GM18508 (cell line): ENCODE data around the gene ANKRD45.
"Not testable (repeated sequence)": the region's sequence is repeated elsewhere in the genome, so short reads cannot be mapped to it uniquely, and the experiment has no call there.

Experiments
- ATAC-seq: cut with Tn5 transposase; IDR thresholded peaks from one replicate; pipeline ENCODE4 v1.9.1; 2021; ENCODE audit warnings: moderate number of reproducible peaks; ENCODE audit not compliant: insufficient read depth, unreplicated experiment

The ANKRD45 gene

DNA sequence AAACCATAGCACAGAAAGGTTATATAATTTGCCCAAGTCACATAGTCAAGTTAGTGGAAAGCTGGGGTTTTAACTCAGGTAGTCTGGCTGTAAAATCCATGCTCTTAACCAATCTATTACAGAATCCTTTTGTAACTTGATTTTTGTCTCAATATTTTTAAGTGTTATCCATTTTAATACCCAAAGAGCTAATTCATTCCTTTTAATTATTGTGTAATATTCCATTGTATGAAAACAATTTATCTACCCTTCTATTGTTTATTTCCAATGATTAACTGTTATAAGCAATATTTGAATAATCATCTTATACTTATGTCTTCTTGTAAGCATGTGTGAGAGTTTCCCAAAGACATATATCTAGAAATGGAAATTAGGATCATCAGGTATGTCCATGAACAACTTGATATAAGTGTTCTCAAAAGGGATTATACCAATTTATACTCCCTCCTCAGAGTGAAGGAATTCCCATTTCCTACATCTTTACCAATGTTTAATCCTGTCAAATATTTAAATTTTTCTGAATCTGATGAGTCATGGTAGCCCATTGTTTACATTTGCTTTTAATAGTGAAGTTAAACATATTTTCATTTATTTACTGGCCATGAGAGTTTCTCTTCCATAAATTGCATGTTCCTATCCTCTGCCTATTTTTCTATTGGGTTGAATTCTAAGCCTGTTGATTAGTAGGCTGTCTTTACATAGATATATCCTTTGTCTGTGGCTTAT, 20.6 kb downstream of the ANKRD45 start:
- no peak for ATAC-seq

DNA sequence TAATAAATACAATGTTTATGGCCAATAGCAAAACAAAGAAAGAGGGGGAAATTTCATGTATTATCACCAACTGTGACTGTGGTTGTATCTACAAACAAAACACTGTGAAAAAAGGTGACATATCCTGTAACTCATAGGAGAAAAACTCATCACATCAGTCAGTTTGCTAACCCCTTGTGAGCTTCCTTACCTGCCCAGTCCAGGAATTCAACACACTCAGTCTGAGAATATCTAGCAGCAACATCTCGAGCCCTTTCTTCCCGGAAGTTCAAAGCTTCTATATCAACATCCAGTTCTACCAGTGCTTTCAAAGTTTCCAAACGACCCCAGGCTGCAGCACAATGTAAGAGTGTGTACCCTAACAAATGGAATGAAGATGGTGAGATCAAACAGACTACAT, 23.0 kb downstream of the ANKRD45 start:
- no peak for ATAC-seq

DNA sequence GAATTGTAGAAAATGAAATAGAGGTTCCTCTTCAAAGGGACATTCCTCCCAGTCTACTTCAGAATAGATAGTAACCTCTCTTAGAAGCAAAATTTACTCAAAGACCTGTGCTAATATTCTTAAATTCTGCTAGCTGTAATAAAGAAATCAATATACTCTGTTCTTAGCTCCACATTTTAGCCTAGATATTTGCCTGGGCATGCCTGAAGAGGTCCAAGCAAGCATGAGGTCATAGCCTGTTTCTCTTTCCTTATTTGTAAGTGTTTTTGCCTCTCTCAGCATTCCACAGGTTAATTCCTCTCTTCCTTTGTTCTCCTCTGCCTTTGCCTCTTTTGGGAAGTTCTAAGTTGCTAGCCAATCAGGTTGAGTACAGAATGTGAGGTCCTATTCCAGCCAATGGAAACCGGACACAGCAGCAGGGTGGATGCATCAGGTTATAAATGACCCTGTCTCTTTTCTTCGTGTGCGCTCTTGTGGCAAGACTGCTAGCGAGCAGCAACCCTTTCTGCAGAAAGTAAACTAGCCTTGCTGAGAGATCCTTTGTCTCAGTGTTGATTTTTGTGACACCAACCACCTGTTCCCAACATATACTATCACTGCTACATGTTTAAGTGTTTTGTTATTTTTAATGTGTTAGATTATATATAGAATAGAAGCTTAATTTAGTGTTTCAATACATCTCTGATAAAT, 27.1 kb downstream of the ANKRD45 start:
- ATAC-seq = not testable (repeated sequence)

DNA sequence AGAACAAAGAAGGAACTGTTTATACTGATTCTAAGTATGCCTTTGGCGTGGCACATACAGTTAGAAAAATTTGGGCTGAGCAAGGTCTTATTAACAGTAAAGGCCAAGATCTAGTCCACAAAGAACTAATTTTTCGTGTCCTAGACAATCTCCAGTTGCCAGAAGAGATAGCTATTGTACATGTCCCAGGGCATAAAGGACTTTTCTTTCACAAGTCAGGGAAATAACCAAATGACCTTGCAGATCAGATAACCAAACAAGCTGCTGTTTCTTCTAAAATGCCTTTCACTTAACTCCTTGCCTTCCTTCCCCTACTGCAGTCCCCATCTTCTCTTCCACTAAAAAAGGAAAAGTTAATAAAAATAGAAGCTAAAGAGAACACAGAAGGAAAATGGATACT, 30.5 kb downstream of the ANKRD45 start:
- no peak for ATAC-seq

DNA sequence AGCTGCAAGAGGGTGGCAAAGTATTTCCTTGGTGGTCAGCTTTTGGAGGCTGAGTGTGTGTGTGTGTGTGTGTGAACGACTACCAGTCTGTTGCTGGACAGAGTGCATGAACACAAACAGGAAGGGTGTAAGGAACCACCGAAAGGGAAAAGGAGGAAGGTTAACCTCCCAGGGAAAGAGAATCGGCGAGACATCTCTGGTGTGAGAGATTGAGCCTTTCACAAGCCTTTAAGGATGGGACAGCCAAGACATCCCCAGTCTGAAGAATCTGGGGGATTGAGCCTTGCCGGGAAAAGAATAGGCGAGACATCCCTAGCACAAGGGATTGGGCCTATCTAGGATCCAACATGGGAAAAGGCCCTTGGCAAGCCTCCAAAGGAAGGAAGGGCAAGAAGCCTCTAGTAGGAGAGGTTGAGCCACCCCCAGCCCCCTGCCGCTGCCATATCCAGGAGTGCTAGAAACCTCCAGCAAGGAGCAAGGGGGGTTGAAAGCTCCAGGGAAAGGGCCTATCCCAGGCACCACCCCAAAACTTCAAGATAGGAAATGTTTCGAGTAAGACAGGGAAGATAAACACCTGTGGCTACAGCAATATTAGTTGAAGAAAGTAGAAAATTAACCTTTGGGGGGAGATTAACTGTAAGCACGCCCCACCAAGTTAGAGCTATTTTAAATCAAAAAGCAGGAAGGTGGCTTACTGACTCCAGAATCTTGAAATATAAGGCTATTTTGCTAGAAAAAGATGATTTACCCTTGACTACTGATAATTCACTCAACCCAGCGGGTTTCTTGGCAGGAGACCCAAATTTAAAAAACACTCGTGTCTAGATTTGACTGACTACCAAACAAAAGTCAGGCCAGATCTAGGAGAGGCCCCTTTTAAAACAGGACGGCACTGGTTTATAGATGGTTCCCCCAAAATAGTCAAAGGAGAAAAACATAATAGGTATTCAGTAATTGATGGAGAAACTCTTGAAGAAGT, 31.3 kb downstream of the ANKRD45 start:
- no peak for ATAC-seq

DNA sequence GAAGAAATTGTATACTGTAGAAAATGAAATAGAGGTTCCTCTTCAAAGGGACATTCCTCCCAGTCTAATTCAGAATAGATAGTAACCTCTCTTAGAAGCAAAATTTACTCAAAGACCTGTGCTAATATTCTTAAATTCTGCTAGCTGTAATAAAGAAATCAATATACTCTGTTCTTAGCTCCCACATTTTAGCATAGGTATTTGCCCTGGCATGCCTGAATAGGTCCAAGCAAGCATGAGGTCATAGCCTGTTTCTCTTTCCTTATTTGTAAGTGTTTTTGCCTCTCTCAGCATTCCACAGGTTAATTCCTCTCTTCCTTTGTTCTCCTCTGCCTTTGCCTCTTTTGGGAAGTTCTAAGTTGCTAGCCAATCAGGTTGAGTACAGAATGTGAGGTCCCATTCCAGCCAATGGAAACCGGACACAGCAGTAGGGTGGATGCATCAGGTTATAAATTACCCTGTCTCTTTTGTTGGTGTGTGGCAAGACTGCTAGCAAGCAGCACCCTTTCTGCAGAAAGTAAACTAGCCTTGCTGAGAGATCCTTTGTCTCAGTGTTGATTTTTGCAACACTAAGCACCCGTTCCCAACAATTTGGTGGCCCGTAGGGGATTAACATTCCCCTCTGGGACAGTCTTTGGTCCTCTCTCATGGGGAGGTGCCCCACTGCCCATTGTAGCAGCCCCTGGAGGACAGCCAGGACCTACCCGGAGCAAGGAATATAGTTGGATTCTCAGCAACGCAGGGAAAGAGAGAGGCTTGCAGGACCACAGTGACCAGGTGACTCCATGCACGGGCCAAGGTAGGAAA, 32.2 kb downstream of the ANKRD45 start:
- ATAC-seq = not testable (repeated sequence)

DNA sequence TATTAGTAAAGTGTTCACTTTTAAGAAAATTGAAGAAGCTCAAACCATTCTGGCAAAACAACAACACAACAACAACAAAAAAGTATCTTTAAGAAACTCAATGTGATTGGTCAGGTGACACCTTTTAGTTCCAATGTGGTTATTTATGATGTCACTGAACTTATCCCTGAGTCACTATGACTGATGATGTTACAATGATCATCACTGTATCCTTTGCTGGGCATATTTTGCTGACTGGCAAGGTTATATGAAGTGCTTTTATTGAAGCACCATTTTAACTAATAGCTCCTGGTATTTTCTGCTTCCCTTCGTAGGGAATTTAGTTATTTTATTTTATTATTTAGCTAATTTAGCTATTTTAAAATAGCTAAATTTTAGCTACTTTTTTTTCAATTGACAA, 34.5 kb downstream of the ANKRD45 start, which contains the start of gene TEX50:
Gene TEX50, plus strand, starts transcription at position 223 of the 400 bp plus-strand sequence. CDS start 184 bp downstream, outside the sequence.
- ATAC-seq = no peak

DNA sequence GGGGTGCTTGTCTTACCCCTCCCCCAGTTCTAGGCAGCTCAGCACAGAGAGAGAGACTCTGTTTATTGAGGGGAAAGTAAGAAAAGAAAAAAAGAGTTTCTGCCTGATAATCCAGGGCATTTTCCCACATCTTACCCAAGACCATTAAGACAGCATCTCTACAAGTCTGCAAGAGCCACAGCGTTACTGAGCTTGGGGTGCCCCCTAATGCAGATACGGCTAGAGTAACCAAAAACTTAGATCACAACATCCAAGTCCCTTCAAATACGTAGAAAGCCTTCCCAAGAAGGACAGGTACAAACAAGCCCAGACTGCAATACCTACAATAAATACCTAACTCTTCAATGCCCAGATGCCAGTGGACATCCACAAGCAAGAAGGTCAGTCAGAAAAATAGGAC, 40.8 kb downstream of the ANKRD45 start:
- no peak for ATAC-seq

DNA sequence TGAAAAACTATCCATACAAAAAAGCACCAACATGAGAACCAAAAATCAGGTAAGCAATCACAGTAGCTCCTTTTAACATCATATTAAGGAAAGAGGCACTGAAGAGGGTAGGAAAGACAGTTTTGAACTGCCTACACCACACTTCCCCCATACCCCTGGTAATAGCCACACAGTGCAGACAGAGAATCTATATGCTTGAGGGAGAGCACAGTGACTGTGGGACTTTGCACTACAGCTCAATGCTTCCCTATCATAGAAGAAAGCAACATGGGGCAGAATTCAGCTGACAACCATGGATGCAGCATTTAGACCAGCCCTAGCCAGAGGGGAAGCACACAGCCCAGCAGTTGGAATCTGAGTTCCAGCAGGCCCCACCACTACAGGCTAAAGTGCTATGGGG, 42.4 kb downstream of the ANKRD45 start:
- no peak for ATAC-seq

DNA sequence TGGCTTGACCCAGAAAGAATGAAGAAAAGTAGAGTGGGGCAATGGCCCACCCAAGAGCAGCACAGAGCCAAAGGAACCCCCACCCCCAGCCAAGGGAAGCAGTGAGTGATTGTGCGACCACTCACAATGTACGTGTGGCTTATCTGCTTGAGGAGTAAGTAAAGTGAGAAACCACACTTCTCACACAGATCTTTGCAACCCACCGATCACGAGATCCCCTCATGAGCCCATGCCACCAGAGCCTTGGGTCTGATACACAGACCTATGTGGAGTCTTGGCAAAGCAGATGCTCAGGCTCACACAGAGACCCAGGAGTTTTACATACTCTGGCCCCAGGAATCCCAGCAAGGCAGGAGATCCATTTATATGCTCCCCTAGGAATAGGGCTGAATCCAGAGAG, 52.8 kb downstream of the ANKRD45 start:
- ATAC-seq = no peak

DNA sequence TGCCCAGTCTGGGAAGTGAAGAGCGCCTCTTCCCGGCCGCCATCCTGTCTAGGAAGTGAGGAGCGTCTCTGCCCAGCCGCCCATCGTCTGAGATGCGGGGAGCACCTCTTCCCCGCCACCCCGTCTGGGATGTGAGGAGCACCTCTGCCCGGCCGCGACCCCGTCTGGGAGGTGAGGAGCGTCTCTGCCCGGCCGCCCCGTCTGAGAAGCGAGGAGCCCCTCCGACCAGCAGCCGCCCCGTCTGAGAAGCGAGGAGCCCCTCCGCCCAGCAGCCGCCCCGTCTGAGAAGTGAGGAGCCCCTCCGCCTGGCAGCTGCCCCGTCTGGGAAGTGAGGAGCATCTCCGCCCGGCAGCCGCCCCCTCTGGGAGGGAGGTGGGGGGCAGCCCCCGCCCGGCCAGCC, 56.6 kb downstream of the ANKRD45 start:
- ATAC-seq = not testable (repeated sequence)

DNA sequence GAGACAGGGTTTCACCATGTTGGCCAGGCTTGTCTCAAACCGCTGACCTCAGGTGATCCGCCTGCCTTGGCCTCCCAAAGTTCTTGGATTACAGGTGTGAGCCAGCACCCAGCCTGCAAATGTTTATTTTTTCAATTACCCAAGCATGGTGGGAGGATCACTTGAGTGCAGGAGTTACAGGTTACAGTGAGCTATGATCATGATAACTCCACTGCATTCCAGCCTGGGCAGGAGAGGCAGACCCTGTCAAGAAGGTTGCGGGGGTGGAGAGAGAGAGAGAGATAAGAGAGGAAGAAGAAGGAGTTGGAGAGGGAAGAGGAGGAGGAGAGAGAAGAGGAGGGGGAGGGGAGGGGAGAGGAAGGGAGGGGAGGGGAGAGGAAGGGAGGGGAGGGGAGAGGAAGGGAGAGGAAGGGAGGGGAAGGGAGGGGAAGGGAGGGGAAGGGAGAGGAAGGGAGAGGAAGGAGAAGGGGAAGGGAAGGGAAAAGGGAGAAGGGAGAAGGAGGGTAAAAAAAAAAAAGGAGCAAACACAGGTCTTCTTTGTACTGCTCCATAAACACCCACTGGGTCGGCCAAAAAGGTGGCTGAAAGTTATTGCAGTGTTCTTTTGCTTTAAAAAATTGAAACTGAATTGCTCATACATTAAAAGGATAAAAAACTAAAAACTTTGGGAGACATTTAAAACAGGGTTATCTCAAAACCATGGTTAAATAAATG, 61.0 kb downstream of the ANKRD45 start:
- ATAC-seq = no peak

DNA sequence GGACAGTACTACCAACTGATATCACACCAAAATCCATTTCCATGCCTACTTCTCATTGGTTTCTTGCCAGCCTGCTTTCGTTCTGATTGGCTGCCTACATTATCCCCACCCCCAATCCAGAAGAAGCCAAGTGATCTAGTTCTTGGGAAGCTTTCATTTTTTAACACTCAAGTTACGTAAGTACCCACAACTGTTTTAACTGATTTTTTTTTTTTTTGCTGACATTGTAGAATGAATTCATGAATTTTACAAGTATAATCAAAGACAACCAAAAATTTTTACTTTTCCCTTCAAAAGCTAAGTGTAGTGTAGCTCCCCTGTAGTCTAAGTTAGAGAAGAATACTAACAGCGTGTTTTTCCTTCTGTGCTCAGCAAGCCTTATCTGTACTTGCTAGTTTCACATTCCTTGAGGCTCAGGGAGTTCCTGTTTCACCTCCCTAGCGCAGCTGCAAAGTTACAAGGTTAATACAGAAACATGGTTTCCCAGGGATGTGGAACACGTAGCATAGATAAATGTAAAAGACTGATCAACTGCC, 66.5 kb downstream of the ANKRD45 start, which contains the start of gene SLC9C2:
Gene SLC9C2, minus strand, starts transcription at position 17 of the 536 bp plus-strand sequence. CDS start 1,296 bp downstream, outside the sequence.
- ATAC-seq = no peak

DNA sequence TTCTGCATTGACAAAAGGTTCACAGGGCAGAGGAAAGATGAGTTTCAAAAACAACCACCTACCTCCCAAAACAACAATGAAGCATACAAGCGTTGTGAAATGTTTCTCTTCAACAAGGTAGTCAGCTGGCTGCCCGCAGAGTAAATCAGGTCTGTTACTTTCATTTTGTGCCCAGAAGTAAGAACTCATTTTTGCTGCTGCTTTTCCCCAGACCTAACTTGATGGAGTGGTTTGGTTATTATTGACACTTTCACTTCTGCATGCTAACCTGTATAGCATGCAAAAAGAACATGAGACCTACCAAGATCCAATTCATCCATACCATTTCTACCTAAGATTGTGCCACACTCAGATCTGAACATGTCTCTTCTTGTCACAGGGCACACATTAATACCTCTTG, 68.1 kb downstream of the ANKRD45 start:
- ATAC-seq = peak; percentile 55

DNA sequence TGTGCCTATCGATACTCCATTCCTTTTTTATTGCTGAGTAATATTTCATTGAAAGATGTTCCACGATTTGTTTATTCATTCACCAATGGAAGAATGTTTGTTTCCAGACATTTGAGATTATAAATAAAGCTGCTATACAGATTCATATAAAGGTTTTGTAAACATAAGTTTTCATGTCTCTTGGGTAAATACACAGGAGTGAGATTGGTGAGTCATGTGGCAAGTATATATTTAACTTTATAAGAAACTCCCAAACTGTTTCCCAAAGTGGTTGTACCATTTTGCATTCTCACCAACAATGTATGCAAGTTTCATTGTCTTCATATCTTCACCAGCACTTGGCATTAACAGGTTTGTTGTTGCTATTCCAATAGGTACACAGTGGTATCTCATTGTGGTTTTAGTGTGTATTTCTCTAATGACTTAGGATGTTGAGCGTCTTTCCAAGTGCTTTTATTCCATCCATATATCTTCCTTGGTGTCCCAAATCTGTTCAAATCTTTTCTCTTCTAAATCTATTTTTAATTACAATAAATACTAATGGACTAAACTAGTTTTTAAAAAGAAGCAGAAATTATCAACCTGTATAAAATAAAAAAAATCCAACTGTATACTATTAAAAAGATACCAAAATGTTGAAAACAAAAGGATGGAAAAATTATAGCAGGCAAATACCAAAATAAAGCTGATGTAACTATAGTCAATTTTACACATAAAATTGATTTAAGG, 73.4 kb downstream of the ANKRD45 start:
- no peak for ATAC-seq

DNA sequence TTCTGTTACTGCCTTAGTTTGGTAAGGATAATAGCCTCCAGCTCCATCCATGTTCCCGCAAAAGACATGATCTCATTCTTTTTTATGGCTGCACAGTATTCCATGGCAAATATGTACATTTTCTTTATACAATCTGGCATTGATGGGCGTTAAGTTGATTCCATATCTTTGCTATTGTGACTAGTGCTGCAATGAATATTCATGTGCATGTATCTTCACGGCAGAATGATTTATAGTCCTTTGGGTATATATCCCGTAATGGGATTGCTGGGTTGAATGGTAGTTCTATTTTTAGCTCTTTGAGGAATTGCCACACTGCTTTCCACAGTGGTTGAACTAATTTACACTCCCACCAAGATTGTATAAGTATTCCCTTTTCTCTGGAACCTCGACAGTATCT, 78.5 kb downstream of the ANKRD45 start:
- ATAC-seq = not testable (repeated sequence)

DNA sequence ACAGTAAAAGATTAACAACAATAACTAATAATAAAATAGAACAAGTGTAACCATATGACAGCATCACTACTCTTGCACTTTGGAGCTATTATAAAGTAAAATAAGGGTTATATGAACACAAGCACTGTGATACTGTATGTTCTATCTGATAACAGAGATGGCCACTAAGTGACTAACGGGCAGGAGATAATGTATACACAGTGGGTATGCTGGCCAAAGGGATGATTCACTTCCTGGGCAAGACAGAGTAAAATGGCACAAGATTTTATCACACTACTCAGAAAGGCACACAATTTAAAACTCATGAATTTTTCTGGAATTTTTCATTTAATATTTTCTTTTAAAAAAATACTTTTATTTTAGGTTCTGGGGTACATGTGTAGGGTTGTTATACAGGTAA, 79.1 kb downstream of the ANKRD45 start:
- ATAC-seq = no peak

DNA sequence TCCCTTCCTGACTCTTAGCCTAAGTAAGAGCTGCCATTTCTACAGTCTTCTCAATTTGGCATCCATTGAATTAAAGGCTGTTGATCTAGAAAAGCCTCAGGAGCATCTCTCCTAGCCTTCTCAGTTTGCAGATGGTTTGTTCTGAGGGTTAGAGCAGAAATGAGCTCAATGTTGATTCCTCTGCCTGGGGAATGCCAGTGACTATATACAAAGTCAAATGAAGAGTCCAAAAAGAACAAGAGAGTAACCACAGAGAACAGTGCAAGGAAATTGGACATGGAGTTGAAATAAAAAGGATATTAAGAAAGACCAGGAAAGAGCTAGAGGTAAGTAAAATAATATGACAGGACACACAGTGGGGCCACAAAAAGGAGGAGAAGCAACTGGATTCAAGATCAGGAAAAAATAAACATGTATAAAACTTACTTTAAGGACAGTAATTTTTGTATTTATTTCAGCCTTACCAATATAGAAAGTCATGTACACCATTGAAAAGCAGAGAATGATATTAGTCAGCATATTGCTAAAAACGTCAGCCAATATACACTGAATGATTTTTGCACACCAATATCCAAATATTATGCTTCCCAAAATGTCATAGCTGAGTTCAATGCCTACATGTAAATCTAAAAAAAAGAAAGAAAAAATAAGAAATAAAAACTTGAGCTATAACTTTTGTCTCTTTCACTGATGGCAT, 88.1 kb downstream of the ANKRD45 start:
- ATAC-seq = no peak
